Esophagus muscularis mucosa (tissue), 4 donors: Measurements from ENCODE around the gene RPS4Y2. TPM values are rescaled to one million over a fixed set of nuclear protein-coding genes. Genes with fewer than 3 reads are reported as not detected.

Source experiments
- DNase-seq: peaks from one replicate; pipeline ENCODE4 v3.0.0-alpha.2; 2017; ENCODE audit errors: extremely low spot score
- H3K27ac ChIP-seq, 4 donors: fragments of 200-600 bp; sonication (generic); replicated peaks in 1 of 4; 1 replicate in 3 of 4; 2 replicates in 1 of 4; pipeline ENCODE4 v1.5.1; 2016 to 2019; ENCODE audit warnings: mild to moderate bottlenecking in 1 of 4
- H3K27me3 ChIP-seq, 4 donors: fragments of 200-600 bp; sonication (generic); one replicate each; pipeline versions ENCODE4 v1.5.1 to v1.6.0; 2016 to 2019
- H3K36me3 ChIP-seq, 4 donors: fragments of 200-600 bp; sonication (generic); one replicate each; pipeline ENCODE4 v1.5.1; 2016 to 2019
- H3K4me1 ChIP-seq, 4 donors: fragments of 200-600 bp; sonication (generic); one replicate each; pipeline ENCODE4 v1.5.1; 2016 to 2019
- H3K4me3 ChIP-seq, 4 donors: fragments of 200-600 bp; sonication (generic); 1 replicate in 2 of 4; 2 replicates in 2 of 4; pipeline ENCODE4 v1.5.1; 2016 to 2019; ENCODE audit warnings: mild to moderate bottlenecking in 4 of 4, moderate library complexity in 1 of 4
- H3K9me3 ChIP-seq, 4 donors: fragments of 200-600 bp; sonication (generic); 1 replicate in 3 of 4; 2 replicates in 1 of 4; pipeline ENCODE4 v1.5.1; 2016 to 2019
- CTCF ChIP-seq, 3 experiments: fragments of 200-600 bp in 2 of 3; fragments of 450-650 bp in 1 of 3; sonication (generic) in 2 of 3; IDR thresholded peaks; one replicate each; pipeline ENCODE4 v1.5.1; 2017 to 2019; ENCODE audit warnings: antibody characterized with exemption in 3 of 3, mild to moderate bottlenecking in 2 of 3, moderate library complexity in 1 of 3
- EP300 ChIP-seq: sonication (generic); formaldehyde crosslinking; IDR thresholded peaks from one replicate; pipeline ENCODE4 v1.6.1; 2017; ENCODE audit warnings: antibody characterized with exemption
- POLR2A ChIP-seq: fragments of 450-650 bp; IDR thresholded peaks from one replicate; pipeline ENCODE4 v1.6.1; 2017; ENCODE audit warnings: antibody characterized with exemption, moderate library complexity, mild to moderate bottlenecking, low read depth
- POLR2AphosphoS5 ChIP-seq, 2 donors: sonication (generic); formaldehyde crosslinking; IDR thresholded peaks; one replicate each; pipeline ENCODE4 v1.6.1; 2017; ENCODE audit warnings: antibody characterized with exemption in 2 of 2
- WGBS: methylation state at CpG from one replicate; pipeline ENCODE4 v1.1.5; 2018; 5-methylcytosine and 5-hydroxymethylcytosine counted together
- intact Hi-C: fragments of 100-400 bp; cut with DNase I; formaldehyde crosslinking; loops from one replicate; pipeline ENCODE4 v1.15.1; 2023
- total RNA-seq, 4 donors: library from RNA; depleted of rRNA; stranded (reverse); fragments of >200 nt; gene quantifications; one replicate each; pipeline versions ENCODE4 v1.1.0 to v1.2.1, GENCODE V29; 2016

RPS4Y2 gene
- total RNA-seq, 4 donors from 2014 or later, result not detected

GRCh38 chrY:20770755-20771154 lies 14.8 kb downstream of the RPS4Y2 start:
- Histone ChIP-seq H3K4me3 (no peak overlapping the region), H3K27ac (no peak overlapping the region), H3K27me3 (no peaks in the 10 kb centered on the region), H3K36me3 (no peaks in the 10 kb centered on the region), H3K4me1 (no peaks in the 10 kb centered on the region), H3K9me3 (no peaks in the 10 kb centered on the region)
- no peak for DNase-seq
- intact Hi-C loops, result no loop called here
- TF ChIP-seq POLR2AphosphoS5 (IDR thresholded peaks at IDR 0.05) (no peak), EP300 (no peak), POLR2A (no peak), CTCF (IDR thresholded peaks at IDR 0.05) (no peak)
- no CpG with 5 or more reads among the region's 3 CpGs for whole genome bisulfite sequencing

DNA sequence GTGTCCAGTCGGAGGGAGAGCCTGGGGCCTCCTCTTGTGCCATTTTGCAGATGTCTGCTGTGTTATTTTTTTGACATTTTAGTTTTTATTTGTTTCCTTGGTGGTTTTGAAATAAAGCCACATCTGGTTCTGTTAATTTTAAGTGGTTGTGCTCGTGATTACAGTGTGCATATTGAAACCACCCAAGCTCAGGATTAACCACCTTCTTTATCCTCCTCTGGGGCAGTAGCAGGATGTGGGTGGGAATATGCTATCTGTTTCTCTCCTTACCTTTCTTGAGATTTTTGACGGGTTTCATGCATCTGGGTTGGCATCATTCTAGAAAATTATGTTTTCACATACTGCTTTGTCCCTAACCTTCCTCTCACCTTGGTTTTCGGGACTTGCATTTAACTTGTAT lies 20.2 kb downstream of the RPS4Y2 start:
- no peaks in the 10 kb centered on the region for H3K4me1 ChIP-seq
- no peaks in the 10 kb centered on the region for H3K36me3 ChIP-seq
- H3K4me3 ChIP-seq, result no peak overlapping the region
- H3K27ac ChIP-seq, result no peak overlapping the region
- DNase-seq, result no peak
- H3K27me3 ChIP-seq, result no peaks in the 10 kb centered on the region
- WGBS, result no CpG with 5 or more reads among the region's 4 CpGs
- no peaks in the 10 kb centered on the region for H3K9me3 ChIP-seq
- intact Hi-C loops, result no loop called here
- TF ChIP-seq EP300 (no peak), CTCF (IDR thresholded peaks at IDR 0.05) (no peak), POLR2AphosphoS5 (IDR thresholded peaks at IDR 0.05) (no peak), POLR2A (no peak)

DNA sequence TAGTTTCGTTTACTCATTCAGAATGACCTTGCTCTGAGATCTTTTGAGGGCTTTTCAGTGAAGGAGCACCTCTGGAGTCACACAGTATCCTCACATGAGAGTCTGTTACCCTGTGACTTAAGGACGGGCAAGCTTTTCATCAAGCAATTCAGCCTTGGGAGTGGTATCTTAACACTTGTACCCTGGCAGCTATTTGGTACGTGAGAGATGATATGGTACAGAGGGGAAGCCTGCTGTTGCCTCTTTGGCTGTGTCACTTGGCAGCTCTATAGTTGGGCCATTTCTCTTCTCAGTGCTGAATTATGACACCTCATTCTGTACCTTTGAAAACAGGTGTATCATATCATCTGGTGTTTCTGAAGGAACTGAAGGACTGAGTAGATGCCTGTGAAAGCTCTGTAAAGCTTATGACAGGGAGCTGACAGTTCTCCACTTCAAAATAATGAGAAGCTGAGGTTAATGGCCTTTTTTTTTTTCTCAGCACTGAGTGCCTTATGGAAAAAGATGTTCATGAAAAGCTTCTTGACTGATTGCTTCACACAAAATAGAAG lies 24.3 kb downstream of the RPS4Y2 start:
- DNase-seq, result no peak
- H3K27ac ChIP-seq, result no peak overlapping the region
- WGBS, result no CpG with 5 or more reads among the region's 3 CpGs
- no peaks in the 10 kb centered on the region for H3K4me1 ChIP-seq
- no peak for TF ChIP-seq POLR2AphosphoS5 (IDR thresholded peaks at IDR 0.05)
- no peak for TF ChIP-seq CTCF (IDR thresholded peaks at IDR 0.05)
- no peak for TF ChIP-seq POLR2A
- TF ChIP-seq EP300, result no peak
- H3K27me3 ChIP-seq, result no peaks in the 10 kb centered on the region
- no peaks in the 10 kb centered on the region for H3K9me3 ChIP-seq
- no peaks in the 10 kb centered on the region for H3K36me3 ChIP-seq
- intact Hi-C loops, result no loop called here
- H3K4me3 ChIP-seq, result no peak overlapping the region

DNA sequence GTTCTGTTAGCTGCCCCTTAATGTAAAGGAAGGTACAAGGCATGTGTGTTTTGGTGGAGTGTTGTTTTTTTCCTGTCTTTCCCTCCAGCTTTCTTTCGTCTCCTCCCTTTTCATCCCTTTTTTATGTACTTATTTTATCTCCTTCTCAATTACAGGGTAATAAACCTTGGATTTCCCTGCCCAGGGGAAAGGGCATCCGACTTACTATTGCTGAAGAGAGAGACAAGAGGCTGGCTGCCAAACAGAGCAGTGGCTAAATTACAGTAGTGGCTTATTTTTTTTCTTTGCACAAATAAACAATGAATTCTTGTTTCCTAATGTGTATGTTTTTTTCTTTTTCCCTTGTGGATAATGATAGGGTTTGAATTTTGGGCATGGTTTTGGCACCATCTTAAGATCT lies 24.9 kb downstream of the RPS4Y2 start:
- Histone ChIP-seq H3K4me3 (no peak overlapping the region), H3K27me3 (no peaks in the 10 kb centered on the region), H3K9me3 (no peaks in the 10 kb centered on the region), H3K4me1 (no peaks in the 10 kb centered on the region), H3K27ac (no peak overlapping the region), H3K36me3 (no peaks in the 10 kb centered on the region)
- no peak for DNase-seq
- TF ChIP-seq EP300 (no peak), CTCF (IDR thresholded peaks at IDR 0.05) (no peak), POLR2A (no peak), POLR2AphosphoS5 (IDR thresholded peaks at IDR 0.05) (no peak)
- no CpG with 5 or more reads among the region's 2 CpGs for WGBS
- intact Hi-C loops, result no loop called here

DNA sequence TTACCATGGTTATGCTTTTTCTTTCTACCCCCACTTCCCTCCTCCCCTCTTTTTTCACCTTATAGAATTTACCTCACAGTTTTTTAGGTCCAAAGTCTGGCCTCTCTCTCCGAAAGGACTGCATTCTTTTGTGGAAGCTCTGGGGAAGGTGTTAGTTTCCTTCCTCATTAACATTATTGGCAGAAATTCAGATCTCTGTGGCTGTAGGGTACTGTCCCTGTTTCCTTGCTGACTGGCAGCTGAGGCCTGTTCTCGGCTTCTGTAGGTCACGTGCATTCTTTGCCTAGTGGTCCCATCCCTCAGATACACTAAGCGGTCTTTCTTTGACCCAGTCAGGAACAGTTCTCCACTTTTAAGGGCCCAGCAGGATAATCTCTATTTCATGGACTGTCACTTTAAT lies 25.5 kb downstream of the RPS4Y2 start:
- DNase-seq, result no peak
- TF ChIP-seq EP300 (no peak), POLR2AphosphoS5 (IDR thresholded peaks at IDR 0.05) (no peak), CTCF (IDR thresholded peaks at IDR 0.05) (no peak), POLR2A (no peak)
- intact Hi-C loops, result no loop called here
- Histone ChIP-seq H3K27me3 (no peaks in the 10 kb centered on the region), H3K36me3 (no peaks in the 10 kb centered on the region), H3K27ac (no peak overlapping the region), H3K4me3 (no peak overlapping the region), H3K9me3 (no peaks in the 10 kb centered on the region), H3K4me1 (no peaks in the 10 kb centered on the region)
- WGBS, result no CpG with 5 or more reads among the region's 4 CpGs
